WTC11 (cell line): ENCODE results near the gene PDIA3.

Experiments
- ETV6 ChIP-seq: sonication (generic); formaldehyde crosslinking; IDR thresholded peaks from 2 replicates; pipeline ENCODE4 v1.8.1; 2022; ENCODE audit warnings: mild to moderate bottlenecking, missing genetic modification reagents
- FOXK1 ChIP-seq: sonication (generic); formaldehyde crosslinking; IDR thresholded peaks from 2 replicates; pipeline ENCODE4 v1.8.0; 2022; ENCODE audit warnings: mild to moderate bottlenecking, moderate library complexity, missing genetic modification reagents
- NFATC4 ChIP-seq: fragments of 250-450 bp; sonication (Bioruptor Pico); IDR thresholded peaks from 2 replicates; pipeline ENCODE4 v1.9.0; 2021; ENCODE audit warnings: mild to moderate bottlenecking
- NFYB ChIP-seq: sonication (generic); formaldehyde crosslinking; conservative IDR thresholded peaks from 2 replicates; pipeline ENCODE4 v1.8.0; 2022; ENCODE audit warnings: low read depth, missing genetic modification reagents
- NR2C2 ChIP-seq: sonication (generic); formaldehyde crosslinking; IDR thresholded peaks from 2 replicates; pipeline ENCODE4 v1.8.0; 2022; ENCODE audit warnings: mild to moderate bottlenecking, missing genetic modification reagents
- ZNF138 ChIP-seq: sonication (generic); formaldehyde crosslinking; conservative IDR thresholded peaks from 2 replicates; pipeline ENCODE4 v1.8.1; 2022; ENCODE audit warnings: mild to moderate bottlenecking, moderate library complexity, missing genetic modification reagents
- TF ChIP-seq, protein P1 (sequence below): fragments of 200-600 bp; IDR thresholded peaks from 2 replicates; pipeline ENCODE4 v1.8.0; 2022; ENCODE audit warnings: antibody characterized with exemption
- TF ChIP-seq, protein P2 (sequence below): sonication (generic); formaldehyde crosslinking; conservative IDR thresholded peaks from 2 replicates; pipeline ENCODE4 v1.8.1; 2023; ENCODE audit warnings: mild to moderate bottlenecking, low read depth, missing genetic modification reagents, moderate library complexity
- TF ChIP-seq, protein P3 (sequence below): sonication (generic); formaldehyde crosslinking; IDR thresholded peaks from 2 replicates; pipeline ENCODE4 v1.8.1; 2023; ENCODE audit warnings: mild to moderate bottlenecking, missing genetic modification reagents, moderate library complexity

DNA sequence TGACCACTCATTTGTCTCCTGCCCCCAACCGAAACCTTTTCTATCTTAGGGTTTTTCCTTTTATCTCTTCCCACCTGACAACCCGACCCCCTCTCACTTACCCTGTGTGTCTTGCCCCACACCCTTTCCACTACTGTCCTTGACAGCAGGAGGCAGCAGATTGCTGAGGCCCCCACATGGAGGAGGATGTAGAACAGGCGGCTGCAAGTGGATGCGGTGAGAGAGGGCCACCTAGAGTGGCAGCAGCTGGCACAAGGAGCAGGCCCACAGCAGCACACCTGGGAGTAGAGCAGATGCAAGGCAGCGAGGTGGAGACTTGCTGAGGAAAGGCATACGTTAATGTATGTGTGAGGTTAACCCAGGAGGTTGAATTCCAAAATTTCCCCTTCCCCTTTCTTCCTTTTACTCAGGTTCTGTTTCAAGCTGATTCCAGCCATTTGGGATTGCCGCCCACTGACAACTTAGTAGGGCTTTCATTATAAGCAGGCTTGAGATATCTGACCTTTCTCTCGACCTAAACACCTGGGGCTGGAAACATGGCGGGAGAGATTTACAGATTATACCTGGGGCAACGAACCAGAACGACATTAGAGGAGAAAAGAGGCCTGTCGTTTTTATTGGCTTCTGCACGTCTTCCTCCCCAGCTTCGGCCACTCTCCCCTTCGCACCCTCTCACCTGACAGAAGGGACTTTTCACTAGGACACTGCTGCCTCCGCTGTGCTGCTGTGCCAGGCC lies 53.1 kb downstream of the PDIA3 start:
- TF ChIP-seq, protein P1, sequence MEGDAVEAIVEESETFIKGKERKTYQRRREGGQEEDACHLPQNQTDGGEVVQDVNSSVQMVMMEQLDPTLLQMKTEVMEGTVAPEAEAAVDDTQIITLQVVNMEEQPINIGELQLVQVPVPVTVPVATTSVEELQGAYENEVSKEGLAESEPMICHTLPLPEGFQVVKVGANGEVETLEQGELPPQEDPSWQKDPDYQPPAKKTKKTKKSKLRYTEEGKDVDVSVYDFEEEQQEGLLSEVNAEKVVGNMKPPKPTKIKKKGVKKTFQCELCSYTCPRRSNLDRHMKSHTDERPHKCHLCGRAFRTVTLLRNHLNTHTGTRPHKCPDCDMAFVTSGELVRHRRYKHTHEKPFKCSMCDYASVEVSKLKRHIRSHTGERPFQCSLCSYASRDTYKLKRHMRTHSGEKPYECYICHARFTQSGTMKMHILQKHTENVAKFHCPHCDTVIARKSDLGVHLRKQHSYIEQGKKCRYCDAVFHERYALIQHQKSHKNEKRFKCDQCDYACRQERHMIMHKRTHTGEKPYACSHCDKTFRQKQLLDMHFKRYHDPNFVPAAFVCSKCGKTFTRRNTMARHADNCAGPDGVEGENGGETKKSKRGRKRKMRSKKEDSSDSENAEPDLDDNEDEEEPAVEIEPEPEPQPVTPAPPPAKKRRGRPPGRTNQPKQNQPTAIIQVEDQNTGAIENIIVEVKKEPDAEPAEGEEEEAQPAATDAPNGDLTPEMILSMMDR, result no peak
- TF ChIP-seq ETV6 (CRISPR knock-in tag) (no peak), NFYB (no peak), NR2C2 (CRISPR knock-in tag) (no peak), FOXK1 (no peak), NFATC4 (no peak), ZNF138 (CRISPR knock-in tag) (no peak)
- TF ChIP-seq, protein P2, sequence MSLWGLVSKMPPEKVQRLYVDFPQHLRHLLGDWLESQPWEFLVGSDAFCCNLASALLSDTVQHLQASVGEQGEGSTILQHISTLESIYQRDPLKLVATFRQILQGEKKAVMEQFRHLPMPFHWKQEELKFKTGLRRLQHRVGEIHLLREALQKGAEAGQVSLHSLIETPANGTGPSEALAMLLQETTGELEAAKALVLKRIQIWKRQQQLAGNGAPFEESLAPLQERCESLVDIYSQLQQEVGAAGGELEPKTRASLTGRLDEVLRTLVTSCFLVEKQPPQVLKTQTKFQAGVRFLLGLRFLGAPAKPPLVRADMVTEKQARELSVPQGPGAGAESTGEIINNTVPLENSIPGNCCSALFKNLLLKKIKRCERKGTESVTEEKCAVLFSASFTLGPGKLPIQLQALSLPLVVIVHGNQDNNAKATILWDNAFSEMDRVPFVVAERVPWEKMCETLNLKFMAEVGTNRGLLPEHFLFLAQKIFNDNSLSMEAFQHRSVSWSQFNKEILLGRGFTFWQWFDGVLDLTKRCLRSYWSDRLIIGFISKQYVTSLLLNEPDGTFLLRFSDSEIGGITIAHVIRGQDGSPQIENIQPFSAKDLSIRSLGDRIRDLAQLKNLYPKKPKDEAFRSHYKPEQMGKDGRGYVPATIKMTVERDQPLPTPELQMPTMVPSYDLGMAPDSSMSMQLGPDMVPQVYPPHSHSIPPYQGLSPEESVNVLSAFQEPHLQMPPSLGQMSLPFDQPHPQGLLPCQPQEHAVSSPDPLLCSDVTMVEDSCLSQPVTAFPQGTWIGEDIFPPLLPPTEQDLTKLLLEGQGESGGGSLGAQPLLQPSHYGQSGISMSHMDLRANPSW (CRISPR knock-in tag), result no peak
- TF ChIP-seq, protein P3, sequence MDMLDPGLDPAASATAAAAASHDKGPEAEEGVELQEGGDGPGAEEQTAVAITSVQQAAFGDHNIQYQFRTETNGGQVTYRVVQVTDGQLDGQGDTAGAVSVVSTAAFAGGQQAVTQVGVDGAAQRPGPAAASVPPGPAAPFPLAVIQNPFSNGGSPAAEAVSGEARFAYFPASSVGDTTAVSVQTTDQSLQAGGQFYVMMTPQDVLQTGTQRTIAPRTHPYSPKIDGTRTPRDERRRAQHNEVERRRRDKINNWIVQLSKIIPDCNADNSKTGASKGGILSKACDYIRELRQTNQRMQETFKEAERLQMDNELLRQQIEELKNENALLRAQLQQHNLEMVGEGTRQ (CRISPR knock-in tag), result no peak
